SK-N-MC (cell line): Measurements from ENCODE around the gene TGOLN2.

Source experiments
- EZH2 ChIP-seq: fragments of 200-600 bp; sonication (generic); IDR thresholded peaks from one replicate; pipeline ENCODE4 v1.6.1; 2017; ENCODE audit warnings: antibody characterized with exemption
- FOXP2 ChIP-seq: optimal IDR thresholded peaks from 2 replicates; pipeline ENCODE3; 2011; ENCODE audit warnings: mild to moderate bottlenecking, moderate library complexity; ENCODE audit not compliant: insufficient read depth; ENCODE audit errors: extremely low read length, control extremely low read depth
- POLR2AphosphoS5 ChIP-seq: IDR thresholded peaks from 2 replicates; pipeline ENCODE4 v1.6.1; 2012; ENCODE audit warnings: mild to moderate bottlenecking, low read depth, low read length, borderline replicate concordance

GRCh38 chr2:85291425-85292023 is 36.3 kb downstream of the TGOLN2 start:
- no peak for TF ChIP-seq POLR2AphosphoS5
- no peak for TF ChIP-seq EZH2
- no peak for TF ChIP-seq FOXP2
